IMR-90 (cell line): Measurements from ENCODE around the gene ABCC4. TPM values are rescaled to one million over a fixed set of nuclear protein-coding genes. Genes with fewer than 3 reads are reported as not detected.

ENCODE experiments used
- ATAC-seq: fragments of 200-7000 bp; cut with Tn5 transposase; 2 replicates; pipeline ENCODE4 v1.9.1; 2020; ENCODE audit warnings: low read depth, mild to moderate bottlenecking, moderate library complexity
- BruUV-seq: library from RNA; stranded (reverse); fragments of 400-500 nt; replicated peaks from 2 replicates; lab custom pipeline; 2021; lab: Mats Ljungman, UMichigan
- CTCF ChIA-PET: fragments of 300-600 bp; formaldehyde crosslinking; extraction: SDS; loops from one replicate; lab custom pipeline; 2021; ENCODE audit warnings: antibody characterized with exemption; lab: Yijun Ruan, JAX
- POLR2A ChIA-PET: fragments of 300-600 bp; sonication (Branson Sonifier 250); formaldehyde crosslinking; loops from one replicate; lab custom pipeline; 2022; ENCODE audit warnings: antibody characterized with exemption; ENCODE audit not compliant: unreplicated experiment; lab: Charles Lee
- DNase-seq: peaks from one replicate; pipeline ENCODE4 v3.0.0; 2013
- H2AFZ ChIP-seq: replicated peaks from 2 replicates; pipeline ENCODE3; 2013; ENCODE audit warnings: low read length, mild to moderate bottlenecking; ENCODE audit not compliant: poor library complexity
- H2AK5ac ChIP-seq: 2 replicates; pipeline ENCODE4 v1.6.1; 2013; ENCODE audit warnings: low read depth, low read length, inconsistent platforms
- H2AK9ac ChIP-seq: replicated peaks from 2 replicates; pipeline ENCODE3; 2013; ENCODE audit warnings: mild to moderate bottlenecking, low read depth, low read length, moderate library complexity; ENCODE audit not compliant: poor library complexity
- H2BK120ac ChIP-seq: 2 replicates; pipeline ENCODE4 v1.6.1; 2013; ENCODE audit warnings: low read depth, low read length, inconsistent platforms
- H2BK15ac ChIP-seq: 3 replicates; pipeline ENCODE4 v1.6.1; 2013; ENCODE audit warnings: low read depth, low read length, inconsistent platforms
- H2BK20ac ChIP-seq: 2 replicates; pipeline ENCODE4 v1.6.1; 2013; ENCODE audit warnings: low read depth, mild to moderate bottlenecking, inconsistent platforms, low read length, moderate library complexity
- H2BK5ac ChIP-seq: 2 replicates; pipeline ENCODE4 v1.6.1; 2013; ENCODE audit warnings: mild to moderate bottlenecking, low read depth, low read length, inconsistent platforms; ENCODE audit not compliant: poor library complexity, severe bottlenecking
- H3K14ac ChIP-seq: replicated peaks from 2 replicates; pipeline ENCODE4 v1.6.1; 2013; ENCODE audit warnings: low read depth, low read length, inconsistent platforms
- H3K18ac ChIP-seq: 2 replicates; pipeline ENCODE4 v1.6.1; 2013; ENCODE audit warnings: low read depth, low read length, control low read depth
- H3K23ac ChIP-seq: 2 replicates; pipeline ENCODE4 v1.6.1; 2013; ENCODE audit warnings: low read depth, low read length, inconsistent platforms
- H3K27ac ChIP-seq: 2 replicates; pipeline ENCODE4 v1.5.1; 2013; ENCODE audit warnings: mild to moderate bottlenecking, control low read depth, low read length; ENCODE audit not compliant: insufficient read depth
- H3K27me3 ChIP-seq: 2 replicates; pipeline ENCODE4 v1.6.1; 2013; ENCODE audit warnings: low read length; ENCODE audit not compliant: control insufficient read depth, insufficient read depth
- H3K36me3 ChIP-seq: 2 replicates; pipeline ENCODE4 v1.6.1; 2013; ENCODE audit warnings: low read length, mixed read lengths; ENCODE audit not compliant: control insufficient read depth, insufficient read depth
- H3K4ac ChIP-seq: 2 replicates; pipeline ENCODE4 v1.6.1; 2013; ENCODE audit warnings: low read depth, low read length, inconsistent platforms
- H3K4me1 ChIP-seq: 2 replicates; pipeline ENCODE4 v1.6.1; 2013; ENCODE audit warnings: low read length, mixed read lengths; ENCODE audit not compliant: control insufficient read depth, insufficient read depth
- H3K4me2 ChIP-seq: 2 replicates; pipeline ENCODE4 v1.6.1; 2013; ENCODE audit warnings: low read depth, mild to moderate bottlenecking, control low read depth, low read length, moderate library complexity
- H3K4me3 ChIP-seq: 2 replicates; pipeline ENCODE4 v1.5.1; 2013; ENCODE audit warnings: low read depth, mild to moderate bottlenecking, control low read depth, low read length, moderate library complexity; ENCODE audit not compliant: insufficient read depth
- H3K56ac ChIP-seq: 2 replicates; pipeline ENCODE4 v1.6.1; 2013; ENCODE audit warnings: low read length, inconsistent platforms; ENCODE audit not compliant: insufficient read depth; ENCODE audit errors: extremely low read depth
- H3K79me1 ChIP-seq, 2 experiments: 2 replicates each; pipeline ENCODE4 v1.6.1; 2013; ENCODE audit warnings: low read length in 2 of 2, inconsistent platforms in 1 of 2, low read depth in 1 of 2
- H3K9ac ChIP-seq: 2 replicates; pipeline ENCODE4 v1.6.1; 2013; ENCODE audit warnings: low read depth, low read length, control low read depth
- H3K9me1 ChIP-seq: 2 replicates; pipeline ENCODE4 v1.6.1; 2013; ENCODE audit warnings: low read length, inconsistent platforms; ENCODE audit not compliant: insufficient read depth
- H3K9me3 ChIP-seq: 2 replicates; pipeline ENCODE4 v1.6.1; 2013; ENCODE audit warnings: low read length; ENCODE audit not compliant: control insufficient read depth, insufficient read depth
- H4K20me1 ChIP-seq: 2 replicates; pipeline ENCODE4 v1.6.1; 2013; ENCODE audit warnings: low read length, inconsistent platforms; ENCODE audit not compliant: insufficient read depth
- H4K5ac ChIP-seq: 2 replicates; pipeline ENCODE4 v1.6.1; 2013; ENCODE audit warnings: mild to moderate bottlenecking, low read depth, low read length, control low read depth
- H4K8ac ChIP-seq, 2 experiments: 2 replicates each; pipeline ENCODE4 v1.6.1; 2013; ENCODE audit warnings: low read depth in 2 of 2, low read length in 2 of 2, control low read depth in 1 of 2, inconsistent platforms in 1 of 2
- H4K91ac ChIP-seq: 2 replicates; pipeline ENCODE4 v1.6.1; 2013; ENCODE audit warnings: low read depth, low read length, inconsistent platforms; ENCODE audit not compliant: insufficient read depth
- BHLHE40 ChIP-seq: fragments of 150-350 bp; IDR thresholded peaks from 2 replicates; pipeline ENCODE4 v1.6.1; 2016; ENCODE audit warnings: mild to moderate bottlenecking, low read depth, low read length
- MXI1 ChIP-seq: IDR thresholded peaks from 2 replicates; pipeline ENCODE4 v1.6.1; 2012; ENCODE audit warnings: low read depth, mild to moderate bottlenecking, low read length, moderate library complexity, borderline replicate concordance
- NFE2L2 ChIP-seq: fragments of 150-350 bp; IDR thresholded peaks from 2 replicates; pipeline ENCODE4 v1.6.1; 2016; ENCODE audit warnings: low read depth, mild to moderate bottlenecking, low read length
- RFX5 ChIP-seq: IDR thresholded peaks from 2 replicates; pipeline ENCODE4 v1.8.0; 2012; ENCODE audit warnings: low read depth, mild to moderate bottlenecking, low read length, moderate library complexity
- WGBS, 2 experiments: methylation state at CpG; one replicate each; pipeline versions ENCODE4 v1.1.5 to v1.1.7; 2013; ENCODE audit warnings: missing lambda C conversion rate in 2 of 2; ENCODE audit not compliant: insufficient read length in 1 of 2; ENCODE audit errors: extremely low coverage in 2 of 2; 5-methylcytosine and 5-hydroxymethylcytosine counted together
- dilution Hi-C: fragments of 300-500 bp; cut with HindIII; formaldehyde crosslinking; loops from one replicate; pipeline ENCODE4 v1.14.3; 2018; ENCODE audit warnings: low sequenced_read_pairs; ENCODE audit not compliant: unreplicated experiment
- in situ Hi-C: fragments of 300-500 bp; cut with MboI; formaldehyde crosslinking; loops from 3 replicates; pipeline ENCODE4 v1.14.3; 2019; ENCODE audit warnings: low sequenced_read_pairs, inconsistent platforms, mixed read lengths
- intact Hi-C: fragments of 100-400 bp; cut with micrococcal nuclease; formaldehyde crosslinking; loops from 2 replicates; pipeline ENCODE4 v1.10.0; 2022
- polyA plus RNA-seq, 3 experiments: library from polyadenylated mRNA; depleted of rRNA; stranded (reverse); fragments of >200 nt; gene quantifications; 2 replicates each; pipeline ENCODE4 v1.2.3, GENCODE V29; 2012; ENCODE audit warnings: low replicate concordance in 1 of 3
- total RNA-seq: library from RNA; depleted of rRNA; stranded (reverse); fragments of >200 nt; gene quantifications from 2 replicates; pipeline ENCODE4 v1.2.3, GENCODE V29; 2012
- TF ChIP-seq, protein P1 (sequence below): fragments of 150-350 bp; IDR thresholded peaks from 2 replicates; pipeline ENCODE4 v1.6.1; 2016; ENCODE audit warnings: low read depth, mild to moderate bottlenecking, low read length, moderate library complexity, borderline replicate concordance

The ABCC4 gene
- total and polyA plus RNA-seq, 2 of the 4 experiments (the other 2 are of a cell fraction), result 16.6 to 41.4 TPM

DNA sequence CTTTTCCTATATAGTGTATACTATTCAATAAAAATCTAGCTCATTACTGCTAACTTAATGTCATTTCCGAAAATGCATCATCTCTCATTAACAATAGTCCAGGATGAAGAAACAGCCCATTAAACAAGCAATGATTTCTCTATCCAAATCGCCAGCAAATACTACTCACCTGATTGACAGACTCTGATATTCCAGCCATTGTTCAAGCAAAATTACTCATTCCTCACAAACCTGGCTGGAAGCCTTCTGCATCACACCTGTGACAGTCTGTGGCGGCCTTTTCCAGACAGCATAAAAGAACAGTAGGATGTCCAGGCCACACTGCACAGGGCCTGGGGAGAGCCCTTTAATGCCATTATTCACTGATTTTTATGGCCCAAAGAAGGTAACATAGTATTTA lies 115.9 kb downstream of the ABCC4 start:
- Histone ChIP-seq H3K14ac (no peak overlapping the region), H2BK5ac (no peak overlapping the region), H2AFZ (no peak overlapping the region), H4K20me1 (peaks cover 9% of the 10 kb centered on the region; the same call in 1 of the 2 replicates), H4K91ac (no peak overlapping the region), H4K5ac (no peak overlapping the region), H3K23ac (no peak overlapping the region), H3K9ac (no peak overlapping the region), H4K8ac (no peak overlapping the region), H2AK9ac (no peak overlapping the region), H2BK20ac (no peak overlapping the region), H2BK120ac (no peak overlapping the region), H3K9me1 (peaks cover 5% of the 10 kb centered on the region), H3K27me3 (no peaks in the 10 kb centered on the region), H3K27ac (no peak overlapping the region), H2BK15ac (no peak overlapping the region), H3K36me3 (peaks cover 20% of the 10 kb centered on the region), H3K56ac (no peak overlapping the region), H3K4me3 (no peak overlapping the region), H3K4me2 (no peak overlapping the region), H3K18ac (no peak overlapping the region), H3K4ac (no peak overlapping the region), H3K9me3 (no peaks in the 10 kb centered on the region), H2AK5ac (no peak overlapping the region), H3K4me1 (peaks cover 4% of the 10 kb centered on the region), H3K79me1 (peaks cover 14 to 55% of the 10 kb centered on the region in 2 experiments)
- ChIA-PET POLR2A (no interaction called here), CTCF (no interaction called here)
- TF ChIP-seq, protein P1, sequence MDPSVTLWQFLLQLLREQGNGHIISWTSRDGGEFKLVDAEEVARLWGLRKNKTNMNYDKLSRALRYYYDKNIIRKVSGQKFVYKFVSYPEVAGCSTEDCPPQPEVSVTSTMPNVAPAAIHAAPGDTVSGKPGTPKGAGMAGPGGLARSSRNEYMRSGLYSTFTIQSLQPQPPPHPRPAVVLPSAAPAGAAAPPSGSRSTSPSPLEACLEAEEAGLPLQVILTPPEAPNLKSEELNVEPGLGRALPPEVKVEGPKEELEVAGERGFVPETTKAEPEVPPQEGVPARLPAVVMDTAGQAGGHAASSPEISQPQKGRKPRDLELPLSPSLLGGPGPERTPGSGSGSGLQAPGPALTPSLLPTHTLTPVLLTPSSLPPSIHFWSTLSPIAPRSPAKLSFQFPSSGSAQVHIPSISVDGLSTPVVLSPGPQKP, result no peak
- TF ChIP-seq MXI1 (no peak), RFX5 (no peak), BHLHE40 (no peak), NFE2L2 (no peak)
- no peak for DNase-seq
- ATAC-seq, result no peak
- dilution Hi-C loops (no loop called here), intact Hi-C loops (no loop called here), in situ Hi-C loops (no loop called here)
- no TSS peak for BruUV-seq
- 83% methylated on average over 1 of the region's 3 CpGs; no CpG with 5 or more reads in 1 of the 2 experiments for WGBS, 2 experiments
